Head of caudate nucleus (tissue), 42 donors: Measurements from ENCODE around the gene CRTAP.
"Not testable (repeated sequence)": the region's sequence is repeated elsewhere in the genome, so short reads cannot be mapped to it uniquely, and the experiment has no call there.

Experiments
- DNase-seq, 42 donors: peaks; one replicate each; pipeline versions ENCODE4 v3.0.0 to v3.0.0-alpha.2; 2020 to 2021; ENCODE audit warnings: mixed read lengths in 7 of 42
- intact Hi-C: fragments of 100-400 bp; cut with DNase I; formaldehyde crosslinking; loops from one replicate; pipeline ENCODE4 v1.15.0; 2022

Gene CRTAP

DNA sequence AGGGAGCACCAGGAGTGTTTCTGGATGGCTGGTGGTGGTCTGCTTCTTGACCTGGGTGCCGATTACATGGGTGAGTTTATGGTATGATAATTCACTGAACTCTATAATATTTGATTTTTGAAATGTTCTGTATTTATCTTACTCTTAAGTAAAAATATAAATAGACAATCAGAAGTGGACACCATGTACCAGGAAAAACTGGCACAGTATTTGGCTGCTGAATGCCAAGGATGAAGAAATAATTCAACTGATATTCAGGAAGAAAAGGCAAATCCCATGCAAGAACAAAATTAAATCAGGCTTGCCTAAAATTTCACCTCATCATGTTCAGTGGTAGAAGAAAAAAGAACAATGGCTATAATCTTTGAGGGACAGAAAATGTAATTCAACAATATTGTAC is 51.6 kb downstream of the CRTAP start:
- intact Hi-C loops: no loop called here

GRCh38 chr3:33166095-33166494 is 52.3 kb downstream of the CRTAP start:
- DNase-seq: no peak
- intact Hi-C loops: no loop called here

More for the DNA sequence above, 51.6 kb downstream of the CRTAP start:
- no peak for DNase-seq

GRCh38 chr3:33167284-33167683 is 53.5 kb downstream of the CRTAP start:
- intact Hi-C loops: no loop called here
- no peak for DNase-seq

- intact Hi-C loops: no loop called here
- no peak for DNase-seq
Measured at GRCh38 chr3:33167716-33168336, 54.0 kb downstream of the CRTAP start.

- DNase-seq: no peak
- intact Hi-C loops: no loop called here
Measured at GRCh38 chr3:33170531-33170930, 56.7 kb downstream of the CRTAP start.

DNA sequence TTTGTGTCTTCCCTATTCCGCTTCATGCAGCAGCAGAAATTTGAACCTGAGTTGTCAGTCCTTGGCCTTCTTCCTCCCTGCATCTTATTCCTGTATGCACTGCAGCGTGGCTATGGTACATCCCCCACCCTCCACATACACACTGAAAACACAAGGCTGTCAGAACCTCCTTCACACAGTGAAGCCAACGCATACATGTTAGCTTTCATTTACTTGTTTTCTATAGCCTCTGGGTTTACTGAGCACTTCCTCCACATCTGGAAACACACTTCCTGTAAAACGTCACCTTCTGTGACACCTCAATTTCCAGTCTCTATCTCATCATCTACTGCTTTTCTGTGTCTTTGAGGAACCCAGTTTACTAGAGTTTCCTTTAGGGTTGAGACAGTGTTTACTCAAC is 57.8 kb downstream of the CRTAP start:
- intact Hi-C loops: no loop called here
- no peak for DNase-seq

GRCh38 chr3:33173103-33173502 is 59.3 kb downstream of the CRTAP start:
- no peak for DNase-seq
- intact Hi-C loops: no loop called here

DNA sequence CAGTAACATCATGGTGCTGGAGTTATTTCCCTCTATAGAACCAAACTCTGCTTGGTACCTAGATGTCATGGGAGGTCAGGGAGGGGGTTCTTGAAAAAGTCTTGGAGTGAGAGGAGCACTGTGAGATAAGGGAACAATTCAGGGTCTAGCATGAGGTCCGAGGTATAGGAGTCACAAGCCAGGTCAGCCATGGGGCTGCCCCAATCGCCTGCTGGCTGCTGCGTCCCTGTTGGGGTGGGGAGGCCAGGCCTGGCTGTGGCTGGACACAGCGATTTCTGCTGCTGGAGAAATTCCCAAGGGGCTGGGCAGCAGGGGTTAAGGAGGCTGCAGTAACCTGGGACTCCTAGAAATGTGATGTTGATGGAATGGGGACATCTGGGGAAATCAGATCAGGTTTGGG is 59.9 kb downstream of the CRTAP start:
- DNase-seq: no peak
- intact Hi-C loops: no loop called here

DNA sequence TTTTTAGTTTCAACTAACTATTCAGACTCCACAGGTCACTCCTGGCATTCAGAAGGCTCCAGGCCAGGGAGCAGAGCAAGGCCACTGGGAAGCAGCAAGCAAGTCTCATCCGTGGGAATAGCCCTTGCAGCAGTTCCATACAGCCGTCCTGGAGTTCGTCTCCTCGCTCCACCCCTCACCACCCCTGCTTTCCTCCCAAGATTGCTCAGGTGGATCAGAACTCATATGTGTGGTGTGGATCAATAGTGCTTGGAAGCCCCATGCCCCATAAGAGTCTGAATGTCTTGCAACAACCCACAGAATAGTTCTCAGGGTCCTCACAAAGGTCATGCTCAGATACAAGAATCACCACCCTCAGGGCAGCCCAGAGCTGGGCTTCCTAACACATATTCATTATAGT is 60.3 kb downstream of the CRTAP start:
- intact Hi-C loops: no loop called here
- DNase-seq: no peak

- DNase-seq: no peak
- intact Hi-C loops: no loop called here
Measured at GRCh38 chr3:33174711-33175414, 61.0 kb downstream of the CRTAP start.

DNA sequence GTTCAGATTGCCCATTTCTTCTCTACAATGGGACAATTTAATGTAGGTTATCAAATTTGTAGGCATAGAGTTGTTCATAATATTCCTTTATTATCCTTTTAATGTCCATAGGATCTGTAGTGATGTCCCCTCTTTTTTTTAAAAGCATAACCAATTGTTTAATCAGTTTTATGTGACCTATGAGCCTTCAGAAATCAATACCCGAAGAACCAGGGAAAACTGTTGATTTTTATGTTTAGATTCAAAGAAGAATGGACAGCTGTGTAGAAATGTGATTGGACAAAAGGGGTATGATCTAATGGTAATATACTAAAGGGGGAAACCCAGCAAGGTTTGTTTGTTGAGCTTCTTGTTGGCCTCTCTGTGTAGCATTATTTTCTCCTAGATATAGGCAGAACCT is 65.3 kb downstream of the CRTAP start:
- DNase-seq: no peak
- intact Hi-C loops: no loop called here

DNA sequence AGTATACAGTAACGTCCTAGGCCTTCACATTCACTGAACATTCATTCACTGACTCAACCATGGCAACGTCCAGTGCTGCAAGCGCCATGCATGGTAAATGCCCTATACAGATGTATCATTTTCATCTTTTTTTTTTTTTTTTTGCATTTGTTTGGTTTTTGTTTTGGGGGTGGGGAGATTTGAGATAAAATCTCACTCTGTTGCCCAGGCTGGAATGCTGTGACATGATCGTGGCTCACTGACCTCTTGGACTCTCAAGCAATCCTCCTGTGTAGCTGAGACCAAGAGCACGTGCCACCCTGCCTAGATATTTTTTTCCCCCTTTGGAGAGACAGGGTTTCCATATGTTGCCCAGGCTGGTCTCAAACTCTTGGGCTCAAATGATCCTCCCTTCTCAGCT is 67.4 kb downstream of the CRTAP start:
- no peak for DNase-seq
- intact Hi-C loops: no loop called here

GRCh38 chr3:33181641-33182040 is 67.8 kb downstream of the CRTAP start:
- DNase-seq, intact Hi-C loops: not testable (repeated sequence)

- DNase-seq: no peak
- intact Hi-C loops: no loop called here
Measured at GRCh38 chr3:33184863-33185262, 71.0 kb downstream of the CRTAP start.

GRCh38 chr3:33186524-33187367 is 72.9 kb downstream of the CRTAP start:
- DNase-seq: no peak
- intact Hi-C loops: no loop called here

DNA sequence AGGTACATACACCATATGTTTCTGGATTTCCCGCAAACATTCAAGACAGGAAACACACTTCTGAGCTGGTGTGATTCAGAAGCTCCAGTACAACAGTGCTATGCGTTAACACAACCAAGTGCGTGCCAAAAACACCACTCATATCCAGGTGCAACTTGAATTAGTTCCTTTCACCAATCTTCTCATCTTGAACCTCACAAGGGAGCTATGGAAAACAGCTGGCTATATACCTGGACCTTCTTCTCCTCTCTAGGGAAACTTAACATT is 73.5 kb downstream of the CRTAP start:
- no peak for DNase-seq
- intact Hi-C loops: no loop called here

DNA sequence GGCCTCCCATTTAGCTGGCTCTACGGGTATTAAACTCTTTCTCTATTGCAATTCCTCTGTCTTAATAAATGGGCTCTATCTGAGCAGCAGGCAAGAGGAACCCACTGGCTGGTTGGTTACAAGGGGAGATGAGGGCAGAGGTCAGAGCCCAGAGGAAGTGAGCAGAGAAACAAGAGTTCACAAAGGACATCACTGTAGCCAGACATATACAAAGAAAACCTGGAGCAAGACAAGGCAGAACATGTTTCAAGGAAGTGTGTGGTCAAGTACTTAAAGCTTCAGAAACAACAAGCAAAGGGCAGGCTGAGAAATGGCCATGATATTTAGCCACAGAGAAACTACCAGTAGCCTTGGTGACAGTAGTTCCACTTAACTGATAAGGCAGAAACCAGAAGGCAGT is 80.5 kb downstream of the CRTAP start:
- intact Hi-C loops: no loop called here
- no peak for DNase-seq

- intact Hi-C loops: no loop called here
- no peak for DNase-seq
Measured at GRCh38 chr3:33196538-33196937, 82.7 kb downstream of the CRTAP start.
